ENCODE results near the gene SNAPC2.

DNA sequence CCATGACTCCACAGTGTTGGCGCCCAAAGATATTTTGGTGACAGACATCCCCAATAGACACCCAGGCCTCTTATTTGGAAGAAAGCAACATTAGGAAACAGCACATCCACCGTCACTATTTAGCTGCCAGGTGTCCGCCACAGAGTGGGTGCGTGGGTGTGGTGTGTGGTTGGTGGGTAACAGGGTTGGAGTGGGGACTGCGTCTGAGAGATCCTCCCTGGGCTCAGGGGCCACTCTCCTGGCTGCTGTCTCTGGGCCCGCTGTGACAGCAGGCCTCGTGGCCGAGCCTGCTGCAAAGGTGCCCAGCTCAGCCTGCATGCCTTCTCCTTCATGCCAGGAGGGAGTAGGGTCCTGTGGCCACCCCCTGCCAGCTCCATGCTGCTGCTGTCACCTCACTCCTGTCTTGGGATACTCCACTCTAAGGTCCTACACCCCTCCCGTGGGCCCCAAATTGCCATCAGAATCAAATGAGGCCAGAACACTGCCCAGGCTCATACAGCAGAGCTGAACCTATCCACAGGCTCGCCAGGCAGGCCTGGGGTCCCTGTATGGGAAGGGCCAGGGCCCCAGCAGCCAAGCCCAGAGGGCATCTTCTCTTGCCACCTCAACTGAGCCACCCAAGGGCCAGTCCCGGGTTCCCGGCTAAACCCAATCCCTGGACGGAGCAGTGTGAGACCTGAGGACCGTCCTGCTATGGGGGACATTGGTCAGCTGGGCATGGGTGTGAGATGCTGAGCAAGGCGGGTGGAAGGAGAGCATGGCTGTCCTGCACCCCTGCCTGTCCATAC, 48.1 kb downstream of the SNAPC2 start:
- TF ChIP-seq, protein P1, sequence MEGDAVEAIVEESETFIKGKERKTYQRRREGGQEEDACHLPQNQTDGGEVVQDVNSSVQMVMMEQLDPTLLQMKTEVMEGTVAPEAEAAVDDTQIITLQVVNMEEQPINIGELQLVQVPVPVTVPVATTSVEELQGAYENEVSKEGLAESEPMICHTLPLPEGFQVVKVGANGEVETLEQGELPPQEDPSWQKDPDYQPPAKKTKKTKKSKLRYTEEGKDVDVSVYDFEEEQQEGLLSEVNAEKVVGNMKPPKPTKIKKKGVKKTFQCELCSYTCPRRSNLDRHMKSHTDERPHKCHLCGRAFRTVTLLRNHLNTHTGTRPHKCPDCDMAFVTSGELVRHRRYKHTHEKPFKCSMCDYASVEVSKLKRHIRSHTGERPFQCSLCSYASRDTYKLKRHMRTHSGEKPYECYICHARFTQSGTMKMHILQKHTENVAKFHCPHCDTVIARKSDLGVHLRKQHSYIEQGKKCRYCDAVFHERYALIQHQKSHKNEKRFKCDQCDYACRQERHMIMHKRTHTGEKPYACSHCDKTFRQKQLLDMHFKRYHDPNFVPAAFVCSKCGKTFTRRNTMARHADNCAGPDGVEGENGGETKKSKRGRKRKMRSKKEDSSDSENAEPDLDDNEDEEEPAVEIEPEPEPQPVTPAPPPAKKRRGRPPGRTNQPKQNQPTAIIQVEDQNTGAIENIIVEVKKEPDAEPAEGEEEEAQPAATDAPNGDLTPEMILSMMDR (IDR thresholded peaks at IDR 0.05; ENCODE audit: low read depth, low read length) = no peak
- TF ChIP-seq POLR2A (IDR thresholded peaks at IDR 0.05; ENCODE audit: extremely low read depth, insufficient read length) (no peak), MYC (IDR thresholded peaks at IDR 0.05; ENCODE audit: low read depth, low read length) (no peak)
- TF ChIP-seq, protein P2, sequence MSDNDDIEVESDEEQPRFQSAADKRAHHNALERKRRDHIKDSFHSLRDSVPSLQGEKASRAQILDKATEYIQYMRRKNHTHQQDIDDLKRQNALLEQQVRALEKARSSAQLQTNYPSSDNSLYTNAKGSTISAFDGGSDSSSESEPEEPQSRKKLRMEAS (IDR thresholded peaks at IDR 0.05; ENCODE audit: low read depth, low read length) = no peak

Data from NB4 (cell line).